Vagina (tissue), 2 donors: Measurements from ENCODE around the gene RTRAF. TPM values are rescaled to one million over a fixed set of nuclear protein-coding genes. Genes with fewer than 3 reads are reported as not detected.

Experiments used
- DNase-seq, 2 donors: peaks; one replicate each; pipeline ENCODE4 v3.0.0-alpha.2; 2017; ENCODE audit errors: extremely low spot score in 2 of 2
- H3K27ac ChIP-seq: fragments of 200-600 bp; sonication (generic); one replicate; pipeline ENCODE4 v1.5.1; 2019
- H3K27me3 ChIP-seq: fragments of 200-600 bp; sonication (generic); one replicate; pipeline ENCODE4 v1.5.1; 2019
- H3K36me3 ChIP-seq, 2 donors: fragments of 200-600 bp; sonication (generic); one replicate each; pipeline ENCODE4 v1.5.1; 2017 to 2019
- H3K4me1 ChIP-seq: fragments of 200-600 bp; sonication (generic); one replicate; pipeline ENCODE4 v1.5.1; 2019
- H3K4me3 ChIP-seq, 2 donors: fragments of 200-600 bp; sonication (generic); 1 replicate in 1 of 2; 2 replicates in 1 of 2; pipeline ENCODE4 v1.5.1; 2016 to 2019
- H3K9me3 ChIP-seq: fragments of 200-600 bp; sonication (generic); one replicate; pipeline ENCODE4 v1.5.1; 2019
- POLR2A ChIP-seq, 2 donors: fragments of 450-650 bp; IDR thresholded peaks; one replicate each; pipeline ENCODE4 v1.6.1; 2017; ENCODE audit warnings: antibody characterized with exemption in 2 of 2, mild to moderate bottlenecking in 2 of 2, moderate library complexity in 2 of 2
- POLR2AphosphoS5 ChIP-seq, 2 donors: sonication (generic); formaldehyde crosslinking; IDR thresholded peaks; one replicate each; pipeline ENCODE4 v1.9.0; 2017; ENCODE audit warnings: antibody characterized with exemption in 2 of 2, mild to moderate bottlenecking in 2 of 2, low read depth in 1 of 2; ENCODE audit not compliant: insufficient read depth in 1 of 2
- intact Hi-C: fragments of 100-400 bp; cut with DNase I; formaldehyde crosslinking; loops from one replicate; pipeline ENCODE4 v1.15.1; 2023
- total RNA-seq: library from RNA; depleted of rRNA; stranded (reverse); fragments of >200 nt; gene quantifications from one replicate; pipeline ENCODE4 v1.2.3, GENCODE V29; 2016
- TF ChIP-seq, protein P1 (sequence below), 3 experiments: fragments of 450-650 bp in 2 of 3; fragments of 200-600 bp in 1 of 3; sonication (generic) in 1 of 3; IDR thresholded peaks; one replicate each; pipeline ENCODE4 v1.5.1; 2017 to 2019; ENCODE audit warnings: antibody characterized with exemption in 3 of 3, mild to moderate bottlenecking in 2 of 3, moderate library complexity in 2 of 3

The RTRAF gene
- total RNA-seq, 1 donor from 2014 or later = 35.4 TPM

DNA sequence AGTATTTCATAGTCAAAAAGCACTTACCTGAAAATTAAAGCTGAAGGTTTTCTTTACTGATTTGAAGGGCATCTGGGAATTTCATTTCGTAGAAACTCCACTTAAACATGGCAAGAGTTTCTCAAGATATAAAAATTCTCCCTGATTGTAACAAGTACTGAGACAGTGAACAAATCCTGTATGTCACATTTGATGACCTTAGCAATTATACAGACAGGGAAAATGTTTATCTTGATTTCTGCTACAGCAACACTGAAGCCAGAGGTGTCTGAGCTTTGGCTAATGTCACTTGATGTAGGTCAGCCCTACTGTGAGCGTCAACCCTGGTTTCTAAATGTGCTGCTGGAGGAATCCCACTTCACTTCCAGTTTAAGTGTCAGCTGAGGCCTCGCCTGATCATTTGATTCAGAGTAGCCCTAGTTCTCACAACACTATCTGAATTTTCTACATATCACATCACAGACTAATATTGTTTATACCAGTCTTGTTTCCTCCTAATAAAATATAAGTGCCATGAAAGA is 20.9 kb downstream of the RTRAF start:
- Histone ChIP-seq H3K4me1 (peaks cover 6% of the 10 kb centered on the region), H3K27ac (no peak overlapping the region)

DNA sequence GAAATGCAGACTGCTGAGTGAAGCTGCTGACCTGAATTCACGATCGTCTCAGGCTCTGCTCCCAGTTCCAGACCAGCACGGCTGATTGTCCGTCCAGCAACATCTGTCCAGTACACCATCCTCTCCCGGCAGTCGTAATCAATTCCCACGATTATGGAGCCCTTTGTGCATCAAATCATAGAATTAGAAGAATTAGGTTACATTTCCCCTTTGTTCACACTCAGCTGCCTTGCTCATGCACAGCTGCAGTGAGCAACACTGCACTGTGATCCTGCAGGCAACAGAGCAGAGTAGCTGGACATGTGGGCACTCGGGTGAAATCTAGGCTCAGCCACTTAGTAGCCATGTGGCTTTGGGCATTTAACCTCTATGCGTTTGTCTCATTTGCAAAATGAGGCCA is 22.2 kb downstream of the RTRAF start:
- Histone ChIP-seq H3K36me3 (peaks cover 0 to 52% of the 10 kb centered on the region in 2 donors), H3K27me3 (no peaks in the 10 kb centered on the region), H3K9me3 (no peaks in the 10 kb centered on the region), H3K27ac (no peak overlapping the region), H3K4me3 (no peak overlapping the region), H3K4me1 (peaks cover 6% of the 10 kb centered on the region)
- intact Hi-C loops = no loop called here
- TF ChIP-seq POLR2AphosphoS5 (IDR thresholded peaks at IDR 0.05; ENCODE audit: insufficient read depth in 1 of 2, low read depth in 1 of 2) (no peak), POLR2A (IDR thresholded peaks at IDR 0.05) (no peak)
- no peak for DNase-seq

More for the DNA sequence above, 20.9 kb downstream of the RTRAF start:
- Histone ChIP-seq H3K36me3 (peaks cover 0 to 65% of the 10 kb centered on the region in 2 donors), H3K4me3 (no peak overlapping the region), H3K9me3 (no peaks in the 10 kb centered on the region), H3K27me3 (no peaks in the 10 kb centered on the region)
- intact Hi-C loops = no loop called here
- TF ChIP-seq, protein P1, sequence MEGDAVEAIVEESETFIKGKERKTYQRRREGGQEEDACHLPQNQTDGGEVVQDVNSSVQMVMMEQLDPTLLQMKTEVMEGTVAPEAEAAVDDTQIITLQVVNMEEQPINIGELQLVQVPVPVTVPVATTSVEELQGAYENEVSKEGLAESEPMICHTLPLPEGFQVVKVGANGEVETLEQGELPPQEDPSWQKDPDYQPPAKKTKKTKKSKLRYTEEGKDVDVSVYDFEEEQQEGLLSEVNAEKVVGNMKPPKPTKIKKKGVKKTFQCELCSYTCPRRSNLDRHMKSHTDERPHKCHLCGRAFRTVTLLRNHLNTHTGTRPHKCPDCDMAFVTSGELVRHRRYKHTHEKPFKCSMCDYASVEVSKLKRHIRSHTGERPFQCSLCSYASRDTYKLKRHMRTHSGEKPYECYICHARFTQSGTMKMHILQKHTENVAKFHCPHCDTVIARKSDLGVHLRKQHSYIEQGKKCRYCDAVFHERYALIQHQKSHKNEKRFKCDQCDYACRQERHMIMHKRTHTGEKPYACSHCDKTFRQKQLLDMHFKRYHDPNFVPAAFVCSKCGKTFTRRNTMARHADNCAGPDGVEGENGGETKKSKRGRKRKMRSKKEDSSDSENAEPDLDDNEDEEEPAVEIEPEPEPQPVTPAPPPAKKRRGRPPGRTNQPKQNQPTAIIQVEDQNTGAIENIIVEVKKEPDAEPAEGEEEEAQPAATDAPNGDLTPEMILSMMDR (IDR thresholded peaks at IDR 0.05) = no peak
- TF ChIP-seq POLR2A (IDR thresholded peaks at IDR 0.05) (no peak), POLR2AphosphoS5 (IDR thresholded peaks at IDR 0.05; ENCODE audit: insufficient read depth in 1 of 2, low read depth in 1 of 2) (no peak)
- no peak for DNase-seq

DNA sequence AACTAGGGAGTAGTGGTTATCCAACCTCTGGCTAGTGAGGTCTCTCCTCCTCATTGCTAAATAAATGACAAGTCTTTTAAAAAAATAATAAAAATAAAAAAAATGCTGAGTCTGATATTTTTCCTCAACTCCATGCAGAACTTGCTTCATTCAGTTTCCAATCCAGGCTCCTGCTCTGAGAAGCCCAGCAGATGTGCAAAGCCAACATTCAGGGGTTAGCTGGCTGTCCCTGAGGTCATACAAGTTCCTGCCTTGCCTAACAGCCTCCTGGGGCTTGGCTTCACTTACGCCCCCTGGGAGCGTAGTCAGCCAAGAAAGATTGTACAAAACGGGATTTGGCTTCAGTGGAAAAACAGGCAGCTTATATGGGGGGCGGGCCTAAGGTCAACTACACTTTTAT is 23.3 kb downstream of the RTRAF start:
- no peak for TF ChIP-seq POLR2AphosphoS5 (IDR thresholded peaks at IDR 0.05; ENCODE audit: insufficient read depth in 1 of 2, low read depth in 1 of 2)
- no peak for TF ChIP-seq POLR2A (IDR thresholded peaks at IDR 0.05)
- TF ChIP-seq, protein P1 (IDR thresholded peaks at IDR 0.05) = no peak
- H3K27me3 ChIP-seq = no peaks in the 10 kb centered on the region
- H3K27ac ChIP-seq = no peak overlapping the region
- peaks cover 6% of the 10 kb centered on the region for H3K4me1 ChIP-seq
- H3K4me3 ChIP-seq = no peak overlapping the region
- intact Hi-C loops = no loop called here
- no peak for DNase-seq
- H3K9me3 ChIP-seq = no peaks in the 10 kb centered on the region
- H3K36me3 ChIP-seq = peaks cover 0 to 41% of the 10 kb centered on the region in 2 donors

DNA sequence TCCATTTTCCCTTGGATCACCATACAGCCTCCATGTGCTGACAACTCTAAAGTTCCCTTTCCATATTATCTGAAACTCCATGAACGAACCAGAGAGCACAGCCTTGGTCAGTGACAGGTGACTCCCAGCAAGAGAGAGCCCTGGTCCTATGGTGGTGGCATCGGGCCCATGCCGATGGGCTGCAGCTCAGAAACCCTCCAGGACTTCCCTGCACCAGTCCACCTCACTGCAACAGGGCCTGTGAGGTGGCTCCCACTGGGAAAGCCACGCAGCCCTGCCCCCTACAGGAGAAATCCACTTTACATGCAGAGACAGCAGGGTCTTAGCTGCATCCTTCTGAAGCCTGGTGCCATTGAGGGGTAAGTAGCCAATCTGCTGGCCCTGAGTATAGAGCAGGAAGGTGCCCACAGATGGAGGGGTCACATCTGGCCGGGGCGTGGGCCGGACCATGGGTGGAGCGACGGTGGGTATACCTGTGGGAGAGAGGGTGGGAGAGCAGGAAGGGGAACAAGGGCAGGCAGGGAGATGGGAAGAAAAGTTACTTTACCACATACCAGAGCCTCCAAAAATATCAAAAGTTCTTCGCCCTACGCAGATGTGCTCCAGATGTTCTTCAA is 24.7 kb downstream of the RTRAF start:
- H3K27me3 ChIP-seq = no peaks in the 10 kb centered on the region
- H3K36me3 ChIP-seq = peaks cover 0 to 27% of the 10 kb centered on the region in 2 donors
- H3K4me3 ChIP-seq = no peak overlapping the region
- H3K4me1 ChIP-seq = peaks cover 13% of the 10 kb centered on the region
- H3K27ac ChIP-seq = no peak overlapping the region
- H3K9me3 ChIP-seq = no peaks in the 10 kb centered on the region
- no peak for DNase-seq
- intact Hi-C loops = no loop called here
- TF ChIP-seq POLR2AphosphoS5 (IDR thresholded peaks at IDR 0.05; ENCODE audit: insufficient read depth in 1 of 2, low read depth in 1 of 2) = no peak
- TF ChIP-seq, protein P1 (IDR thresholded peaks at IDR 0.05) = no peak
- TF ChIP-seq POLR2A (IDR thresholded peaks at IDR 0.05) = no peak

DNA sequence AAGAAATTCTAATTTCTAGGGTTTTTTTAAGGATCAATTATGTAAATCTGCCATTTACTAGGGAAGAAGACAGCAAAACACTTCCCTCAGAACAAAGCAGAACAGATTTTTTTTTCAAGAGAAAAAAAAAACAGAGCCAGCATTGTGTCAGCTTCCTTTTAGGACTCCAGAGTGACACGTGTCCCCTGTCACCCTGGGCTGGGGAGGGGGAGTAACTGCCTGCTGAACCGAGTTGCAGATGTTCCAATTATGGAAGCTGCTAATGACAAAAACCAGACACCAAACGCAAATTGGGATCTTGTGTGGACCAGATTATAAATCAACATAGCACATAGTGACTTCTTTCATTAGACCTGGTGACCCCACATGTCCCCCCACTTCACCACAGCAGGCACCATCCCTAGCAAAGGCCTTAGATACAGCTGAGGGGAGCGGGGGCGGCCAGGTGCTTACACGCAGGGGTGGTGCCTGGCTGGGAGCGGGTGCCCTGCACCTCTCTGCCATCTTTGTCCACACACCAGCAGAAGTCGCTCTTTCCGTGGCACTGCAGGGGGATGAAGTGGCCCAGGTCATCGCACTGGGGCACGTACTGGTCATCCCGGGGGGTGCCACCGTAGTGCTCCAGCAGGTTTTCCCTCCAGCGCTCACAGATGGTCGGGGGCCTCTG is 25.4 kb downstream of the RTRAF start:
- no peak for TF ChIP-seq POLR2A (IDR thresholded peaks at IDR 0.05)
- TF ChIP-seq, protein P1 (IDR thresholded peaks at IDR 0.05) = no peak
- TF ChIP-seq POLR2AphosphoS5 (IDR thresholded peaks at IDR 0.05; ENCODE audit: insufficient read depth in 1 of 2, low read depth in 1 of 2) = no peak
- Histone ChIP-seq H3K9me3 (no peaks in the 10 kb centered on the region), H3K27ac (no peak overlapping the region), H3K36me3 (peaks cover 0 to 21% of the 10 kb centered on the region in 2 donors), H3K4me3 (no peak overlapping the region), H3K4me1 (peaks cover 13% of the 10 kb centered on the region), H3K27me3 (no peaks in the 10 kb centered on the region)
- intact Hi-C loops = no loop called here
- no peak for DNase-seq
